ENCODE results near the gene HIVEP3.

DNA sequence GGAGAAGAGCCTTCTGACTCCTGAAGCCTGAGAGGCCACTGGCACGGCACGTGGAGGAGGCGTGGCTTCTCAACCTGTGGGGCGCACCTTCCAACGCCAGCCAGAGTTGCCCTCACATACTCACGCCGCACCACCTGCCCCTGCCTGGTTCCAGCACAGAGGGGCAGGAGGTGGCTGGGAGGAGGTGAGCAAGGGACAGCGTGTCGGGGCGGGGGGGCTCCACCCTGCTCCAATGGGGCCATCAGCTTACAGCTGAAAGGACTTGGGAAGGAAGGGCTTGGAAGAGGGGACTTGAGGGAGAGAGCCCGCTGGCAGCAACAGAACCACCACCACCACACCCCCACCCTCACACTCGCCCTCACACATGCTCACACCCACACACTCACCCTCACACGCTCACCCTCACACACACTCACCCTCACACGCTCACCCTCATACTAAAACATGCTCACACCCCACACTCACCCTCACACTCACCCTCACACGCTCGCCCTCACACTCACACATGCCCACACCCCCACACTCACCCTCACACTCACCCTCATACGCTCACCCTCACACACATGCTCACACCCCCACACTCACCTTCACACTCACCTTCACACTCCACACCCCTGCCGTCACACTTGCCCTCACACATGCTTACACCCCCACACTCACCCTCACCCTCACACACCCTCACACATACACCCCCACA is 392.7 kb downstream of the HIVEP3 start:
- TF ChIP-seq, protein P1, sequence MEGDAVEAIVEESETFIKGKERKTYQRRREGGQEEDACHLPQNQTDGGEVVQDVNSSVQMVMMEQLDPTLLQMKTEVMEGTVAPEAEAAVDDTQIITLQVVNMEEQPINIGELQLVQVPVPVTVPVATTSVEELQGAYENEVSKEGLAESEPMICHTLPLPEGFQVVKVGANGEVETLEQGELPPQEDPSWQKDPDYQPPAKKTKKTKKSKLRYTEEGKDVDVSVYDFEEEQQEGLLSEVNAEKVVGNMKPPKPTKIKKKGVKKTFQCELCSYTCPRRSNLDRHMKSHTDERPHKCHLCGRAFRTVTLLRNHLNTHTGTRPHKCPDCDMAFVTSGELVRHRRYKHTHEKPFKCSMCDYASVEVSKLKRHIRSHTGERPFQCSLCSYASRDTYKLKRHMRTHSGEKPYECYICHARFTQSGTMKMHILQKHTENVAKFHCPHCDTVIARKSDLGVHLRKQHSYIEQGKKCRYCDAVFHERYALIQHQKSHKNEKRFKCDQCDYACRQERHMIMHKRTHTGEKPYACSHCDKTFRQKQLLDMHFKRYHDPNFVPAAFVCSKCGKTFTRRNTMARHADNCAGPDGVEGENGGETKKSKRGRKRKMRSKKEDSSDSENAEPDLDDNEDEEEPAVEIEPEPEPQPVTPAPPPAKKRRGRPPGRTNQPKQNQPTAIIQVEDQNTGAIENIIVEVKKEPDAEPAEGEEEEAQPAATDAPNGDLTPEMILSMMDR (tag by site-specific recombination; IDR thresholded peaks at IDR 0.05), result no peak
- no peak for TF ChIP-seq BCL11A (tag by site-specific recombination; IDR thresholded peaks at IDR 0.05; ENCODE audit: low read depth)
- no peak for TF ChIP-seq ZFP37 (tag by site-specific recombination; IDR thresholded peaks at IDR 0.05)
- TF ChIP-seq ZNF777 (tag by site-specific recombination; IDR thresholded peaks at IDR 0.05; ENCODE audit: borderline replicate concordance), result no peak
- TF ChIP-seq KLF9 (tag by site-specific recombination; IDR thresholded peaks at IDR 0.05; ENCODE audit: low read depth), result no peak
- no peak for TF ChIP-seq GFI1B (tag by site-specific recombination; IDR thresholded peaks at IDR 0.05)
- TF ChIP-seq, protein P2, sequence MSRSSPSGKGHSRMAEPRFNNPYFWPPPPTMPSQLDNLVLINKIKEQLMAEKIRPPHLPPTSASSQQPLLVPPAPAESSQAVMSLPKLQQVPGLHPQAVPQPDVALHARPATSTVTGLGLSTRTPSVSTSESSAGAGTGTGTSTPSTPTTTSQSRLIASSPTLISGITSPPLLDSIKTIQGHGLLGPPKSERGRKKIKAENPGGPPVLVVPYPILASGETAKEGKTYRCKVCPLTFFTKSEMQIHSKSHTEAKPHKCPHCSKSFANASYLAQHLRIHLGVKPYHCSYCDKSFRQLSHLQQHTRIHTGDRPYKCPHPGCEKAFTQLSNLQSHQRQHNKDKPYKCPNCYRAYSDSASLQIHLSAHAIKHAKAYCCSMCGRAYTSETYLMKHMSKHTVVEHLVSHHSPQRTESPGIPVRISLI (tag by site-specific recombination; IDR thresholded peaks at IDR 0.05), result no peak
- TF ChIP-seq, protein P3, sequence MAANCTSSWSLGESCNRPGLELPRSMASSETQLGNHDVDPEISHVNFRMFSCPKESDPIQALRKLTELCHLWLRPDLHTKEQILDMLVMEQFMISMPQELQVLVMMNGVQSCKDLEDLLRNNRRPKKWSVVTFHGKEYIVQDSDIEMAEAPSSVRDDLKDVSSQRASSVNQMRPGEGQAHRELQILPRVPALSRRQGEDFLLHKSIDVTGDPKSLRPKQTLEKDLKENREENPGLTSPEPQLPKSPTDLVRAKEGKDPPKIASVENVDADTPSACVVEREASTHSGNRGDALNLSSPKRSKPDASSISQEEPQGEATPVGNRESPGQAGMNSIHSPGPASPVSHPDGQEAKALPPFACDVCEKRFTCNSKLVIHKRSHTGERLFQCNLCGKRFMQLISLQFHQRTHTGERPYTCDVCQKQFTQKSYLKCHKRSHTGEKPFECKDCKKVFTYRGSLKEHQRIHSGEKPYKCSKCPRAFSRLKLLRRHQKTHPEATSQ (tag by site-specific recombination; IDR thresholded peaks at IDR 0.05), result no peak
- TF ChIP-seq, protein P4, sequence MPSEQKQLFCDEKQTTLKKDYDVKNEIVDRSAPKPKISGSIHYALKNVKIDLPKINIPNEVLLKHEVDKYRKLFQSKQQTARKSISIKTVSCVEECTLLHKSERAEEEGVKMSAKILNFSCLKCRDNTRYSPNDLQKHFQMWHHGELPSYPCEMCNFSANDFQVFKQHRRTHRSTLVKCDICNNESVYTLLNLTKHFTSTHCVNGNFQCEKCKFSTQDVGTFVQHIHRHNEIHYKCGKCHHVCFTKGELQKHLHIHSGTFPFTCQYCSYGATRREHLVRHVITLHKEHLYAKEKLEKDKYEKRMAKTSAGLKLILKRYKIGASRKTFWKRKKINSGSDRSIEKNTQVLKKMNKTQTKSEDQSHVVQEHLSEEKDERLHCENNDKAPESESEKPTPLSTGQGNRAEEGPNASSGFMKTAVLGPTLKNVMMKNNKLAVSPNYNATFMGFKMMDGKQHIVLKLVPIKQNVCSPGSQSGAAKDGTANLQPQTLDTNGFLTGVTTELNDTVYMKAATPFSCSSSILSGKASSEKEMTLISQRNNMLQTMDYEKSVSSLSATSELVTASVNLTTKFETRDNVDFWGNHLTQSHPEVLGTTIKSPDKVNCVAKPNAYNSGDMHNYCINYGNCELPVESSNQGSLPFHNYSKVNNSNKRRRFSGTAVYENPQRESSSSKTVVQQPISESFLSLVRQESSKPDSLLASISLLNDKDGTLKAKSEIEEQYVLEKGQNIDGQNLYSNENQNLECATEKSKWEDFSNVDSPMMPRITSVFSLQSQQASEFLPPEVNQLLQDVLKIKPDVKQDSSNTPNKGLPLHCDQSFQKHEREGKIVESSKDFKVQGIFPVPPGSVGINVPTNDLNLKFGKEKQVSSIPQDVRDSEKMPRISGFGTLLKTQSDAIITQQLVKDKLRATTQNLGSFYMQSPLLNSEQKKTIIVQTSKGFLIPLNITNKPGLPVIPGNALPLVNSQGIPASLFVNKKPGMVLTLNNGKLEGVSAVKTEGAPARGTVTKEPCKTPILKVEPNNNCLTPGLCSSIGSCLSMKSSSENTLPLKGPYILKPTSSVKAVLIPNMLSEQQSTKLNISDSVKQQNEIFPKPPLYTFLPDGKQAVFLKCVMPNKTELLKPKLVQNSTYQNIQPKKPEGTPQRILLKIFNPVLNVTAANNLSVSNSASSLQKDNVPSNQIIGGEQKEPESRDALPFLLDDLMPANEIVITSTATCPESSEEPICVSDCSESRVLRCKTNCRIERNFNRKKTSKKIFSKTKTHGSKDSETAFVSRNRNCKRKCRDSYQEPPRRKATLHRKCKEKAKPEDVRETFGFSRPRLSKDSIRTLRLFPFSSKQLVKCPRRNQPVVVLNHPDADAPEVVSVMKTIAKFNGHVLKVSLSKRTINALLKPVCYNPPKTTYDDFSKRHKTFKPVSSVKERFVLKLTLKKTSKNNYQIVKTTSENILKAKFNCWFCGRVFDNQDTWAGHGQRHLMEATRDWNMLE (tag by site-specific recombination; conservative IDR thresholded peaks at IDR 0.05; ENCODE audit: low read depth), result no peak

All from HEK293 (cell line).